ENCODE measurements around the gene MTOR. TPM values are rescaled to one million over a fixed set of nuclear protein-coding genes. Genes with fewer than 3 reads are reported as not detected.

Gene MTOR
- total RNA-seq (2014; rRNA removed) (48.0 and 53.6 TPM in 2 replicates), Bru-seq, nascent RNA (percentile 78 among the genes with signal in this experiment), BruChase-seq, experiment 1, labeled RNA remaining after a 6-hour chase (percentile 79 among the genes with signal in this experiment), BruChase-seq, experiment 2, labeled RNA remaining after a 2-hour chase (percentile 73 among the genes with signal in this experiment)
- long read RNA-seq, full-length matches to known transcripts: 6 of 80 reads
- long read RNA-seq, partial matches to known transcripts: 44 of 80 reads
- long read RNA-seq, other reads (novel, unspliced or antisense): 30 of 80 reads

DNA sequence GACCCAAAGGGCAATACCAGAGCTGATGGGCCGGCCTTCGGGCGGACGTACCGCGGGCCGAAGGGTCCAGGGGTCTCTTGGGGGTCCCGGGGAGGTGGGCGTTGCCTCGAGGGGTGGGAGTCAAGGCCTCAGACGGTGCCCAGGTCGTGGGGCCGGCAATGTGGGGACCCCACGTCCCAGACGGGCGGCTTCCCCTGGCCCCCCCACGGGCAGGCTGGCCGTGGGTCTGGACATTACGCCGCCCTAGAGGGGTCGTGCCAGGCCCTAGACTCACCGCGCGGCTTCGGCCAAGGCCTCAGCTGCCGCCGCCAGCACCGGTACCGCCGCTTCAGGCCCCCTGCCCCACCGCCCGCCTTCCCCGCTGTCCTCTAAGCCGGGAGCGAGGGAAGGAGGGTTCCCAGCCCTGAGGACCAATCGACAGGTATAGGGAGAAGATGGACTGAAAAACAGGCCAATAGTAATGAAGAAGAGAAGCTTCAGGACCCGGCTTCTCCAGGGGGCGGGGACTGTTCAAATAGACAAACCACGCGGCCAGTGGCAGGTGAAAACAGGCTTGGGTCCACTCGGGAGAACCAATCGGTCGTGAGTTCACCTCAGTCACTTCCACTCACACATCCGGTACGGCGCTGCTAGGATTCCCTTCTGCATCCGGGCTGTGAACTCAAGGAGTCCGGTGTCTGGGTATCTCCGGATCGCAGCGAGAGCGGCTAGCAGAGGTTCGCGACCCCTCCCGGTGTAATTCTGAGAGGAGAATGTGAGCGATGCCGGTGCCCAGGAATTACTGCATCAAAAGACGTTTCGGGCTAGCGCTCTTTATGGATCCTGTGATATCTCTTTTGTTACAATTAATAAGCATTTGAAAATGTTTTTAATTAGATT, at the start of gene MTOR:
Gene MTOR (minus strand): TSS at position 381 of the 879 bp plus-strand sequence. CDS start 3,142 bp downstream, outside the sequence.
- H3K27me3 ChIP-seq (ENCODE audit: low read length): no peaks in the 10 kb centered on the region
- H3K9me2 ChIP-seq (replicated peaks; ENCODE audit: low read length): no peaks in the 10 kb centered on the region
- H3K36me3 ChIP-seq (ENCODE audit: low read depth, low read length): peaks cover 12% of the 10 kb centered on the region
- peaks cover 5% of the 10 kb centered on the region; the same call in 1 of the 2 replicates for H3K4me1 ChIP-seq (ENCODE audit: insufficient read depth, low read length)
- ChIA-PET CTCF (interaction anchor here (0.6 to 1.0 kb wide), 6 partner anchors 11 to 384 kb away, joined by 3 to 6 read pairs (median 3); partner anchors contain the start of gene UBIAD1), POLR2A (ENCODE audit: unreplicated experiment) (interaction anchor here (0.5 to 1.5 kb wide), 4 partner anchors 10 to 1203 kb away, joined by 3 to 8 read pairs (median 3); partner anchors contain the start of genes EXOSC10 and UBIAD1)
- intact Hi-C loops (cut with micrococcal nuclease): loop anchor here (1.0 kb wide), 1 partner anchor 11 kb away; the partner anchor contains the start of gene UBIAD1
- peak within 1 kb of the TSS; percentile 93 for H3K9ac ChIP-seq (ENCODE audit: low read length)
- peak; percentile 99 for DNase-seq
- H3K79me2 ChIP-seq (ENCODE audit: low read length): peaks cover 20% of the 10 kb centered on the region
- no TSS peak for BruUV-seq (replicated peaks)
- peak; percentile 97 for ATAC-seq
- no peaks in the 10 kb centered on the region for H3K9me3 ChIP-seq (ENCODE audit: low read length)
- H3K4me2 ChIP-seq (ENCODE audit: low read length): peak within 1 kb of the TSS; percentile 98
- H2AFZ ChIP-seq (ENCODE audit: low read length): peak within 1 kb of the TSS; percentile 89
- H3K27ac ChIP-seq (ENCODE audit: low read length): no peak within 1 kb of the TSS
- TF ChIP-seq EZH2phosphoT487 (IDR thresholded peaks at IDR 0.05; ENCODE audit: borderline replicate concordance, low read length) (no peak), EZH2 (IDR thresholded peaks at IDR 0.05; ENCODE audit: low read length, unreplicated experiment) (no peak)
- TF ChIP-seq, protein P1, sequence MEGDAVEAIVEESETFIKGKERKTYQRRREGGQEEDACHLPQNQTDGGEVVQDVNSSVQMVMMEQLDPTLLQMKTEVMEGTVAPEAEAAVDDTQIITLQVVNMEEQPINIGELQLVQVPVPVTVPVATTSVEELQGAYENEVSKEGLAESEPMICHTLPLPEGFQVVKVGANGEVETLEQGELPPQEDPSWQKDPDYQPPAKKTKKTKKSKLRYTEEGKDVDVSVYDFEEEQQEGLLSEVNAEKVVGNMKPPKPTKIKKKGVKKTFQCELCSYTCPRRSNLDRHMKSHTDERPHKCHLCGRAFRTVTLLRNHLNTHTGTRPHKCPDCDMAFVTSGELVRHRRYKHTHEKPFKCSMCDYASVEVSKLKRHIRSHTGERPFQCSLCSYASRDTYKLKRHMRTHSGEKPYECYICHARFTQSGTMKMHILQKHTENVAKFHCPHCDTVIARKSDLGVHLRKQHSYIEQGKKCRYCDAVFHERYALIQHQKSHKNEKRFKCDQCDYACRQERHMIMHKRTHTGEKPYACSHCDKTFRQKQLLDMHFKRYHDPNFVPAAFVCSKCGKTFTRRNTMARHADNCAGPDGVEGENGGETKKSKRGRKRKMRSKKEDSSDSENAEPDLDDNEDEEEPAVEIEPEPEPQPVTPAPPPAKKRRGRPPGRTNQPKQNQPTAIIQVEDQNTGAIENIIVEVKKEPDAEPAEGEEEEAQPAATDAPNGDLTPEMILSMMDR (conservative IDR thresholded peaks at IDR 0.05; ENCODE audit: low read depth, low read length): peak; percentile 41
- no peaks in the 10 kb centered on the region for H4K20me1 ChIP-seq (ENCODE audit: low read length)
- no peaks in the 10 kb centered on the region for H3F3A ChIP-seq (ENCODE audit: low read length, unreplicated experiment)
- peak within 1 kb of the TSS; percentile 96 for H3K4me3 ChIP-seq (ENCODE audit: low read length)

DNA sequence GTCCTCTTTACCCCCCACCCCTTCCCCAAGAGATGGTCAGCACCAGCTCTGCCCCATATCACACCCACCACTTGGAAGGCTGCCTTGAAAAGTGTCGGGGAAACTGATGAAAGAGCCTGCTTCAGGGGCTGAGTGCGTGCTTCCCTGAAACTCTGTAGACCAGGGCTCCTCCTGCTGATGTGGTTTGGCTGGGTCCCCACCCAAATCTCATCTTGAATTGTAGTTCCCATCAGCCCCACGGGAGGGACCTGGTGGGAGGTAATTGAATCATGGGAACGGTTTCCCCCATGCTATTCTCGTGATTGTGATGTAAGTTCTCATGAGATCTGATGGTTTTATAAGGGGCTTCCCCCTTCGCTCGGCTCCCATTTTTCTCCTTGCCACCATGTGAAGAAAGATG, 47.0 kb upstream of the MTOR start:
- no peak overlapping the region for H3K4me3 ChIP-seq (ENCODE audit: low read length)
- H3K79me2 ChIP-seq (ENCODE audit: low read length): no peaks in the 10 kb centered on the region
- H2AFZ ChIP-seq (ENCODE audit: low read length): no peak overlapping the region
- POLR2A ChIA-PET (ENCODE audit: unreplicated experiment): no interaction called here
- no peak for DNase-seq
- H3K9me2 ChIP-seq (replicated peaks; ENCODE audit: low read length): no peaks in the 10 kb centered on the region
- CTCF ChIA-PET: no interaction called here
- BruUV-seq (replicated peaks): no TSS peak
- no peak overlapping the region for H3K4me2 ChIP-seq (ENCODE audit: low read length)
- H3K27ac ChIP-seq (ENCODE audit: low read length): no peak overlapping the region
- H3K9me3 ChIP-seq (ENCODE audit: low read length): no peaks in the 10 kb centered on the region
- no peak for ATAC-seq
- no peaks in the 10 kb centered on the region for H3K4me1 ChIP-seq (ENCODE audit: insufficient read depth, low read length)
- TF ChIP-seq, protein P1 (conservative IDR thresholded peaks at IDR 0.05; ENCODE audit: low read depth, low read length): no peak
- TF ChIP-seq EZH2phosphoT487 (IDR thresholded peaks at IDR 0.05; ENCODE audit: borderline replicate concordance, low read length) (no peak), EZH2 (IDR thresholded peaks at IDR 0.05; ENCODE audit: low read length, unreplicated experiment) (no peak)
- H3K27me3 ChIP-seq (ENCODE audit: low read length): no peaks in the 10 kb centered on the region
- H3K9ac ChIP-seq (ENCODE audit: low read length): no peak overlapping the region
- intact Hi-C loops (cut with micrococcal nuclease): no loop called here
- H3K36me3 ChIP-seq (ENCODE audit: low read depth, low read length): no peaks in the 10 kb centered on the region
- no peaks in the 10 kb centered on the region for H3F3A ChIP-seq (ENCODE audit: low read length, unreplicated experiment)
- H4K20me1 ChIP-seq (ENCODE audit: low read length): no peaks in the 10 kb centered on the region
